Vagina (tissue), 2 donors: ENCODE data around the gene SMS. TPM values are rescaled to one million over a fixed set of nuclear protein-coding genes. Genes with fewer than 3 reads are reported as not detected.

ENCODE experiments used
- DNase-seq, 2 donors: peaks; one replicate each; pipeline ENCODE4 v3.0.0-alpha.2; 2017; ENCODE audit errors: extremely low spot score in 2 of 2
- H3K27ac ChIP-seq: fragments of 200-600 bp; sonication (generic); one replicate; pipeline ENCODE4 v1.5.1; 2019
- H3K27me3 ChIP-seq: fragments of 200-600 bp; sonication (generic); one replicate; pipeline ENCODE4 v1.5.1; 2019
- H3K36me3 ChIP-seq, 2 donors: fragments of 200-600 bp; sonication (generic); one replicate each; pipeline ENCODE4 v1.5.1; 2017 to 2019
- H3K4me1 ChIP-seq: fragments of 200-600 bp; sonication (generic); one replicate; pipeline ENCODE4 v1.5.1; 2019
- H3K4me3 ChIP-seq, 2 donors: fragments of 200-600 bp; sonication (generic); 1 replicate in 1 of 2; 2 replicates in 1 of 2; pipeline ENCODE4 v1.5.1; 2016 to 2019
- H3K9me3 ChIP-seq: fragments of 200-600 bp; sonication (generic); one replicate; pipeline ENCODE4 v1.5.1; 2019
- POLR2A ChIP-seq, 2 donors: fragments of 450-650 bp; IDR thresholded peaks; one replicate each; pipeline ENCODE4 v1.6.1; 2017; ENCODE audit warnings: antibody characterized with exemption in 2 of 2, mild to moderate bottlenecking in 2 of 2, moderate library complexity in 2 of 2
- POLR2AphosphoS5 ChIP-seq, 2 donors: sonication (generic); formaldehyde crosslinking; IDR thresholded peaks; one replicate each; pipeline ENCODE4 v1.9.0; 2017; ENCODE audit warnings: antibody characterized with exemption in 2 of 2, mild to moderate bottlenecking in 2 of 2, low read depth in 1 of 2; ENCODE audit not compliant: insufficient read depth in 1 of 2
- intact Hi-C: fragments of 100-400 bp; cut with DNase I; formaldehyde crosslinking; loops from one replicate; pipeline ENCODE4 v1.15.1; 2023
- total RNA-seq: library from RNA; depleted of rRNA; stranded (reverse); fragments of >200 nt; gene quantifications from one replicate; pipeline ENCODE4 v1.2.3, GENCODE V29; 2016
- TF ChIP-seq, protein P1 (sequence below), 3 experiments: fragments of 450-650 bp in 2 of 3; fragments of 200-600 bp in 1 of 3; sonication (generic) in 1 of 3; IDR thresholded peaks; one replicate each; pipeline ENCODE4 v1.5.1; 2017 to 2019; ENCODE audit warnings: antibody characterized with exemption in 3 of 3, mild to moderate bottlenecking in 2 of 3, moderate library complexity in 2 of 3

The SMS gene
- total RNA-seq = 36.8 TPM

DNA sequence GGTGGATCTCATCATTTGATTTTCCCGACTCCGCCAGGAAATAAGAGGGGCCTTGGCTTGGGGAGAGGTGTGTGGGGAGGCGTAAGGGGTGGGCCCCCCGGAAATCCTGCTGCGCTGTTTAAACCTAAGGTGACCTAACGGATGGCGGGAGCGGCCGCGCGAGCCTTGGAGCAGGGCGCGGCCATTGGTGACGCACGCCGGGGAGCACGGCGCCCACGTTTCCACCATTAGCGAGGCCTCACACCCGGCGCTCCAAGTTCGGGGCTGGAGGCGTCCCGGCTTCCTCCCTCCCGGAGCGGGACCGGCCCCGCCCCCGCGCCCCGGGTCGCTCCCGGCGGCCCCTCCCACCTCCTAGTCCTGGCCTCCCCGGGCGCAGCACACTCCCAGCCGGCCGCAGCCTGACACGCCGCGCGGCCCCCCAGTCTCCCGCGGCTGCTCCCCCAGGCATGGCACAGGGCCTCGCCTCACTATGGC lies at the start of gene SMS:
Gene SMS (plus strand): TSS at position 354 of the 474 bp plus-strand sequence. CDS start 116 bp downstream, at position 470.
- Histone ChIP-seq H3K9me3 (no peaks in the 10 kb centered on the region), H3K36me3 (no peaks in the 10 kb centered on the region), H3K4me1 (peaks cover under 1% of the 10 kb centered on the region), H3K27ac (peak within 1 kb of the TSS; percentile 75), H3K4me3 (peak within 1 kb of the TSS; percentile 51 to 62), H3K27me3 (no peaks in the 10 kb centered on the region)
- TF ChIP-seq POLR2AphosphoS5 (IDR thresholded peaks at IDR 0.05; ENCODE audit: insufficient read depth in 1 of 2, low read depth in 1 of 2) (peak in 1 of 2 donors; percentile 62), POLR2A (IDR thresholded peaks at IDR 0.05) (peak in 1 of 2 donors; percentile 36)
- TF ChIP-seq, protein P1, sequence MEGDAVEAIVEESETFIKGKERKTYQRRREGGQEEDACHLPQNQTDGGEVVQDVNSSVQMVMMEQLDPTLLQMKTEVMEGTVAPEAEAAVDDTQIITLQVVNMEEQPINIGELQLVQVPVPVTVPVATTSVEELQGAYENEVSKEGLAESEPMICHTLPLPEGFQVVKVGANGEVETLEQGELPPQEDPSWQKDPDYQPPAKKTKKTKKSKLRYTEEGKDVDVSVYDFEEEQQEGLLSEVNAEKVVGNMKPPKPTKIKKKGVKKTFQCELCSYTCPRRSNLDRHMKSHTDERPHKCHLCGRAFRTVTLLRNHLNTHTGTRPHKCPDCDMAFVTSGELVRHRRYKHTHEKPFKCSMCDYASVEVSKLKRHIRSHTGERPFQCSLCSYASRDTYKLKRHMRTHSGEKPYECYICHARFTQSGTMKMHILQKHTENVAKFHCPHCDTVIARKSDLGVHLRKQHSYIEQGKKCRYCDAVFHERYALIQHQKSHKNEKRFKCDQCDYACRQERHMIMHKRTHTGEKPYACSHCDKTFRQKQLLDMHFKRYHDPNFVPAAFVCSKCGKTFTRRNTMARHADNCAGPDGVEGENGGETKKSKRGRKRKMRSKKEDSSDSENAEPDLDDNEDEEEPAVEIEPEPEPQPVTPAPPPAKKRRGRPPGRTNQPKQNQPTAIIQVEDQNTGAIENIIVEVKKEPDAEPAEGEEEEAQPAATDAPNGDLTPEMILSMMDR (IDR thresholded peaks at IDR 0.05) = no peak
- peak in 1 of 2 donors; percentile 89 for DNase-seq
- intact Hi-C loops = no loop called here

DNA sequence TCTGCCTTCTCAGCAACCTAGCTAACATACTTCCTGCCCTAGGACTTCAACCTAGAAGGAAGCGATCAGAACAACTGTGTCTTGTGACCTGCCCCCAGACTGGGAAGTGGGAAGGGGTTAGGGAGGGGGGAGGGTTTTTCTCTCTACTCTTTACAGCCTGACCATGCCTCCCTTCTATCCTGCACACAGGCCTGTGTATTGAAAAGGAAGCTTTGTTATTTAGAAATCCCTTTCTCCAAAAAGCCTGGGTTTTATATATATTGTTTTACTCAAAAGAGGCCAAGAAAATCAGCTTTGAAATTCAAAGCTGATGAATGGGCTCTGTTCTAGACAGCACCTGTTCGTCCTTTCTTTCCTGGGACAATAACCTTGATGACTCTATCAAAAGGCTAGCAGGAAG lies 35.2 kb upstream of the SMS start:
- Histone ChIP-seq H3K27me3 (no peaks in the 10 kb centered on the region), H3K36me3 (no peaks in the 10 kb centered on the region), H3K9me3 (no peaks in the 10 kb centered on the region), H3K27ac (no peak overlapping the region), H3K4me1 (no peaks in the 10 kb centered on the region), H3K4me3 (no peak overlapping the region)
- intact Hi-C loops = no loop called here
- no peak for DNase-seq
- no peak for TF ChIP-seq POLR2AphosphoS5 (IDR thresholded peaks at IDR 0.05; ENCODE audit: insufficient read depth in 1 of 2, low read depth in 1 of 2)
- TF ChIP-seq POLR2A (IDR thresholded peaks at IDR 0.05) = no peak
- TF ChIP-seq, protein P1 (IDR thresholded peaks at IDR 0.05) = no peak

DNA sequence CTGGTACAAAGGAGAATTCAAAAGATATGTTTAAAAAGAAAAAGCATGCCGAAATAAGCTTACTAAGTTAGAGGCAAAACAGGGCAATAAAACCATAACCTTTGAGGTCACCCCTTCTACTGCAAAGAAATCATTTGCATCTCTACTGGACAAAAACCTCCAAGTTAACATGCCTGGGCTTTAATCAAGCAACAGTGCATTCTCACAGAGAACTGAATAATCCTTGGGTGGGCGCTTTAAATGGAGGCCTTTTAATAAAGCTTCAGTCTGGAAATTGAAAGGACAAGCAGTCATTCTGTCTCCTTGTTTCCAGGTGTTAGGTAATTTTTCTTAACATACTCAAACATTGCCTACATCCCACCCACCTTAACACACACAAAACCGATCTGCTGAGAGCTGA lies 34.6 kb upstream of the SMS start:
- H3K9me3 ChIP-seq = no peaks in the 10 kb centered on the region
- no peaks in the 10 kb centered on the region for H3K27me3 ChIP-seq
- intact Hi-C loops = no loop called here
- H3K4me1 ChIP-seq = no peaks in the 10 kb centered on the region
- H3K36me3 ChIP-seq = no peaks in the 10 kb centered on the region
- H3K27ac ChIP-seq = no peak overlapping the region
- no peak overlapping the region for H3K4me3 ChIP-seq
- TF ChIP-seq, protein P1 (IDR thresholded peaks at IDR 0.05) = no peak
- TF ChIP-seq POLR2A (IDR thresholded peaks at IDR 0.05) (no peak), POLR2AphosphoS5 (IDR thresholded peaks at IDR 0.05; ENCODE audit: insufficient read depth in 1 of 2, low read depth in 1 of 2) (no peak)
- no peak for DNase-seq

DNA sequence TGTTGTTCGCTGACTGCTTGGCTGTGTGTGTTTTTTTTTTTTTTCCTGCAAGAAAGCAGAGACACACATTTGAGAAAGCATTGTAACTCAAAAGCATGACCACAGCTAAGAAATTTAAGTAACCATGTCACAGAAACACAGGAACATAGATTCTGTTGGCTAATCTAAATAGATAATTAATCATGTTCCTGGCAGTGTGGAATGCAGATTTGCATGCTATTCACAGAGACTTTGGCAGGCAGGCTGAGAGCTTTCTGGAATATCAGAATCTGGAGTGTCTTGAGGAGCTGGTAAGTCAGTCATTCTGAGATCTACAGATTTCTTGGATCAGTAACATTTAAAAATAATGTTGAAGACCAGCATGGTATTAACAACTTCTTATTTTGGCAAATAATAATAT lies 33.2 kb upstream of the SMS start:
- no peak for TF ChIP-seq POLR2AphosphoS5 (IDR thresholded peaks at IDR 0.05; ENCODE audit: insufficient read depth in 1 of 2, low read depth in 1 of 2)
- TF ChIP-seq, protein P1 (IDR thresholded peaks at IDR 0.05) = no peak
- no peak for TF ChIP-seq POLR2A (IDR thresholded peaks at IDR 0.05)
- no peak overlapping the region for H3K4me3 ChIP-seq
- intact Hi-C loops = no loop called here

GRCh38 chrX:21911481-21911880 lies 29.0 kb upstream of the SMS start:
- intact Hi-C loops = no loop called here
- Histone ChIP-seq H3K27me3 (no peaks in the 10 kb centered on the region), H3K27ac (no peak overlapping the region), H3K4me1 (no peaks in the 10 kb centered on the region), H3K9me3 (no peaks in the 10 kb centered on the region), H3K36me3 (no peaks in the 10 kb centered on the region), H3K4me3 (no peak overlapping the region)
- TF ChIP-seq POLR2AphosphoS5 (IDR thresholded peaks at IDR 0.05; ENCODE audit: insufficient read depth in 1 of 2, low read depth in 1 of 2) (no peak), POLR2A (IDR thresholded peaks at IDR 0.05) (no peak)
- TF ChIP-seq, protein P1 (IDR thresholded peaks at IDR 0.05) = no peak
- DNase-seq = no peak

More for the DNA sequence above, 33.2 kb upstream of the SMS start:
- no peaks in the 10 kb centered on the region for H3K27me3 ChIP-seq
- no peaks in the 10 kb centered on the region for H3K36me3 ChIP-seq
- DNase-seq = no peak
- no peaks in the 10 kb centered on the region for H3K4me1 ChIP-seq
- H3K9me3 ChIP-seq = no peaks in the 10 kb centered on the region
- no peak overlapping the region for H3K27ac ChIP-seq
